ENCODE data around the gene ACRBP.

The ACRBP gene

DNA sequence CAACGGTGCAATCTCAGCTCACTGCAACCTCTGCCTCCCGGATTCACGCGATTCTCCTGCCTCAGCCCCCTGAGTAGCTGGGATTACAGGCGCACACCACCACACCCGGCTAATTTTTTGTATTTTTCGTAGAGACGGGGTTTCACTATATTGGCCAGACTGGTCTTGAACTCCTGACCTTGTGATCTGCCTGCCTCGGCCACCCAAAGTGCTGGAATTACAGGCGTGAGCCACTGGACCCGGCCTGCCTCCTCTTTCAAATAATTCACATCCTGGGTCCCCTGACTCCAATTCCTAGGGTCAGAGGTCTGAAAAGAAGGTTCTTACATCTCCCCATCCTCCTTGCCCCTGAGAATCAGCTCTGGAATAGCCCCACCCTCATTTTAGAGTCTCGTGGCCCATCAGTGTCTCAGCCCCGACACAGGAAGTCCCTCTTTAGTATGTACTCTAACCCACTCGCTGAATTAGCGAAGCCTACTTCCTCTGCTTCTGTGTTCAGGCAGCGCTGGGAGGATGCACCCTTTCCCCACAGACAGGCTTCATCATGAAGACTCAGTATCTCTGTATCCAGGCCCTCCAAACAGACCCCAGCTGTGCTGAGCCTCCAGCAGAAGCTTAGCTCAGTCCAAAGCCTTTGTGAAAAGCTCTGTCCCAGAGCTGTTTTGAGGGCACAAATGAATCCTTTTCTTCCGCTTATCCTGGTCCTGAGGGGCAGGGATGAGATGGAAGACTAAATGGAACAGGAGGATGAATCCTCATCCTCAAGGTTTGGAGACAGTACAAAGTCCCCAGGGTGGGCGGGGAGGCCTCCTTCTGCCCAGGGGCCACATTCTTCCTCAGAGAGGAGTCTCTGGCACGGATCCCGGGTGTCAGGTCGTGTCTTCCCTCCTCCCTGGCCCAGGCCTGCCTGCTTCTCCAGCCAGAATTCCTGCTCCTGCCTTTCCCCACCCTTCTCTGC is 14.9 kb downstream of the ACRBP start:
- 81% methylated on average over 21 of the region's 21 CpGs for WGBS
- Histone ChIP-seq H3K9ac (ENCODE audit: low read depth, low read length) (no peak overlapping the region), H3K27ac (ENCODE audit: low read depth, low read length) (no peak overlapping the region), H3K27me3 (ENCODE audit: insufficient read depth, low read length) (no peaks in the 10 kb centered on the region), H3K4me3 (ENCODE audit: low read length) (no peak overlapping the region), H3K4me1 (ENCODE audit: insufficient read depth, low read length) (peaks cover 7% of the 10 kb centered on the region; the same call in 1 of the 2 replicates), H3K9me3 (ENCODE audit: insufficient read depth, low read depth, low read length) (no peaks in the 10 kb centered on the region), H3K36me3 (ENCODE audit: insufficient read depth, low read length) (no peaks in the 10 kb centered on the region)

GRCh38 chr12:6631549-6631961 is 15.7 kb downstream of the ACRBP start:
- H3K27ac ChIP-seq (ENCODE audit: low read depth, low read length) = no peak overlapping the region
- 93% methylated on average over 2 of the region's 3 CpGs for WGBS
- no peaks in the 10 kb centered on the region for H3K36me3 ChIP-seq (ENCODE audit: insufficient read depth, low read length)
- no peak overlapping the region for H3K9ac ChIP-seq (ENCODE audit: low read depth, low read length)
- H3K4me3 ChIP-seq (ENCODE audit: low read length) = no peak overlapping the region
- no peaks in the 10 kb centered on the region for H3K9me3 ChIP-seq (ENCODE audit: insufficient read depth, low read depth, low read length)
- H3K4me1 ChIP-seq (ENCODE audit: insufficient read depth, low read length) = peaks cover 7% of the 10 kb centered on the region; the same call in 1 of the 2 replicates
- H3K27me3 ChIP-seq (ENCODE audit: insufficient read depth, low read length) = no peaks in the 10 kb centered on the region

- Histone ChIP-seq H3K9ac (ENCODE audit: low read depth, low read length) (no peak overlapping the region; the same call in 1 of the 2 replicates), H3K36me3 (ENCODE audit: insufficient read depth, low read length) (no peaks in the 10 kb centered on the region), H3K9me3 (ENCODE audit: insufficient read depth, low read depth, low read length) (no peaks in the 10 kb centered on the region), H3K4me3 (ENCODE audit: low read length) (no peak overlapping the region), H3K4me1 (ENCODE audit: insufficient read depth, low read length) (peaks cover 5% of the 10 kb centered on the region; the same call in 1 of the 2 replicates), H3K27me3 (ENCODE audit: insufficient read depth, low read length) (no peaks in the 10 kb centered on the region), H3K27ac (ENCODE audit: low read depth, low read length) (no peak overlapping the region)
- WGBS = 77% methylated on average over 5 of the region's 5 CpGs
Measured at GRCh38 chr12:6630736-6631135, 16.5 kb downstream of the ACRBP start.

GRCh38 chr12:6627616-6628015 is 19.6 kb downstream of the ACRBP start:
- no peak overlapping the region for H3K4me3 ChIP-seq (ENCODE audit: low read length)
- 65% methylated on average over 7 of the region's 7 CpGs for WGBS
- no peak overlapping the region for H3K27ac ChIP-seq (ENCODE audit: low read depth, low read length)
- no peaks in the 10 kb centered on the region for H3K36me3 ChIP-seq (ENCODE audit: insufficient read depth, low read length)
- no peaks in the 10 kb centered on the region for H3K27me3 ChIP-seq (ENCODE audit: insufficient read depth, low read length)
- no peaks in the 10 kb centered on the region for H3K9me3 ChIP-seq (ENCODE audit: insufficient read depth, low read depth, low read length)
- peaks cover 3% of the 10 kb centered on the region; the same call in 1 of the 2 replicates for H3K4me1 ChIP-seq (ENCODE audit: insufficient read depth, low read length)
- H3K9ac ChIP-seq (ENCODE audit: low read depth, low read length) = no peak overlapping the region

GRCh38 chr12:6626654-6627283 is 20.5 kb downstream of the ACRBP start:
- Histone ChIP-seq H3K4me1 (ENCODE audit: insufficient read depth, low read length) (no peaks in the 10 kb centered on the region), H3K27ac (ENCODE audit: low read depth, low read length) (no peak overlapping the region), H3K9ac (ENCODE audit: low read depth, low read length) (no peak overlapping the region), H3K9me3 (ENCODE audit: insufficient read depth, low read depth, low read length) (no peaks in the 10 kb centered on the region), H3K36me3 (ENCODE audit: insufficient read depth, low read length) (no peaks in the 10 kb centered on the region), H3K27me3 (ENCODE audit: insufficient read depth, low read length) (no peaks in the 10 kb centered on the region), H3K4me3 (ENCODE audit: low read length) (no peak overlapping the region)
- WGBS = 95% methylated on average over 8 of the region's 8 CpGs

DNA sequence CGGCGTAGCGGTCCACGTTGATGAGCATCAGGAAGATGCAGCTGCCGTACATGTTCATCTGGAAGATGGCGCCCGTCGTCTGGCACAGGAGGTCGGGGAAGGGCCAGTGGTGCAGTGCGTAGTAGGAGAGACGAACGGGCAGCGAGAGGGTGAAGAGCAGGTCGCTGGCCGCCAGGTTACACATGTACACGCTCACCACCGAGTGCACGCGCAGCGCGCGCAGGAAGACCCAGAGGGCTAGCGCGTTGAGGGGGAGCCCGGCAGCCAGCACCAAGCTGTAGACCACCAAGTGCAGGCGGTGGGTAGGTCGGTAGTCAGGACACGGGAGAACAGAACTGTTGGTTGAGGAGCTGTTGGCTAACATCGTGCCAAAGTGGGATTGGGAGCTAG is 26.4 kb downstream of the ACRBP start:
- no peak overlapping the region for H3K27ac ChIP-seq (ENCODE audit: low read depth, low read length)
- no peak overlapping the region for H3K9ac ChIP-seq (ENCODE audit: low read depth, low read length)
- no peak overlapping the region for H3K4me3 ChIP-seq (ENCODE audit: low read length)
- H3K36me3 ChIP-seq (ENCODE audit: insufficient read depth, low read length) = no peaks in the 10 kb centered on the region
- no peaks in the 10 kb centered on the region for H3K9me3 ChIP-seq (ENCODE audit: insufficient read depth, low read depth, low read length)
- WGBS = 95% methylated on average over 29 of the region's 29 CpGs
- no peaks in the 10 kb centered on the region for H3K4me1 ChIP-seq (ENCODE audit: insufficient read depth, low read length)
- peaks cover 23% of the 10 kb centered on the region for H3K27me3 ChIP-seq (ENCODE audit: insufficient read depth, low read length)

DNA sequence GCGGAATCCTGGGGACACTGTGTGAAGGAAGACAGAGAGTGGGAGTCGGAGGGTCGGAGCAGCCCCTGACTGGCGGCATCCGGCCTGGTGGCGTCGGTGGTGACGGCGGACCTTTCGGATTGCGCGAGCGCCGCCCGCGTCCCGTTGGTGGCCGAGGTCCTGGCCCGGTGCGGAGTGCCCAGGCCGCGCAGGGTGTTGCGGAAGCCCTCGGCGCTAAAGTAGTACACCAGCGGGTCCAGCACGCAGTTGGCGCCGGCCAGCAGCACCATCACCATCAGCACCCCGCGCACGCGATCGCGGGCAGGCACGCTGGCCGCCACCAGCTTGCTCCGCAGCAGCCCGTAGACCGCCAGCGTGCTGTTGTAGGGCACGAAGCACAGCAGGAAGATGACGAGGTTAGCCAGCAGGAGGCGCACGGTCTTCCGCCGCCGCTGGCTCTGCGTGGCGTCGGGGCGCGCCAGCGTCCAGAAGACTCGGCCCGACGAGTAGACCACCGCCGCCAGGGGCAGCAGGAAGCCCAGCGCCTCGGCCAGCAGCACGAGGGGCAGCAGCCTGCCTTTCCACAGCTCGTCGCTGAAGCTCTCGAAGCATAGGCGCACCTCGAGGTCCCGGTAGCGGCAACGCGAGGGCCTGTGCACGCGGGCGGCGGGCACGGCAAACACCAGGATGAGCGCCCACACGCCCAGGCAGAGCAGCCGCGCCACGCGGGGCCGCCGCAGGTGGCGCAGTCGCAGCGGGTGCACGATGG is 26.9 kb downstream of the ACRBP start:
- H3K9ac ChIP-seq (ENCODE audit: low read depth, low read length) = peak overlapping the region; percentile 34; the same call in 1 of the 2 replicates
- no peak overlapping the region for H3K27ac ChIP-seq (ENCODE audit: low read depth, low read length)
- H3K4me1 ChIP-seq (ENCODE audit: insufficient read depth, low read length) = no peaks in the 10 kb centered on the region
- no peaks in the 10 kb centered on the region for H3K36me3 ChIP-seq (ENCODE audit: insufficient read depth, low read length)
- 58% methylated on average over 88 of the region's 88 CpGs for WGBS
- H3K27me3 ChIP-seq (ENCODE audit: insufficient read depth, low read length) = peaks cover 23% of the 10 kb centered on the region
- peak overlapping the region; percentile 20; the same call in 1 of the 2 replicates for H3K4me3 ChIP-seq (ENCODE audit: low read length)
- H3K9me3 ChIP-seq (ENCODE audit: insufficient read depth, low read depth, low read length) = no peaks in the 10 kb centered on the region

DNA sequence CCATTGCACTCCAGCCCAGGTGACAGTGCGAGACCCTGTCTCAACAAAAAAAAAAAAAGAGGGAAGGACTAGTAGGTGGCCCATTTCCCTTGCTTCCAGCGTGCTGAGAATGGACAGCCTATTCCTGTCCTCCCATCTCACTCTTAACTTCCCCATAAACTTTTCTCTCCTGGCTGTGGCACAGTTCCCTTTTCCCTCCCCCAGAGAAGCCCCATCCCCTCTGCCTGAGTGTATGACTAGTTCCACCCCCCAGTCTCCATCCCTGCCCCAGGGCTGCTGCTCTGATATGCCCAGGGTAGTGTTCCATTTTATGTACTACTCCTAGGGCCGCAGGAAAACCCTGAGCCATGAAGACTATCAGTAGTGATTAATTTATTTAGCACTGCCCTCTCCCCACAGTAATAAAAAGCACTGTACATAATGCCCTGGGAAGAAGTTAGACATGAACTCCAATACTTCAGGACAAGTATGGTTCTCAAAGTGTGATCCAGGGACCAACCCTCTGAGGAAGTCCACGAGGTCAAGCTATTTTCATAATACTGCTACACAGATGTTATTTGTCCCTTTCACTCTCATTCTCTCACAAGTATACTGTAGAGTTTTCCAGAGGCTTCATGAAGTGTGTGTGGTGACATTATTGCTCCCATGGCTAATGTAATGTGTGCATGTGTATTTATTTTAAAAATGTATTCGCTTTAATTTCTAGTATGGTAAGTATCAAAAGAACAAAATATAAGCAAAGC is 28.6 kb downstream of the ACRBP start:
- Histone ChIP-seq H3K9ac (ENCODE audit: low read depth, low read length) (no peak overlapping the region), H3K27me3 (ENCODE audit: insufficient read depth, low read length) (peaks cover 23% of the 10 kb centered on the region), H3K4me3 (ENCODE audit: low read length) (no peak overlapping the region), H3K4me1 (ENCODE audit: insufficient read depth, low read length) (peaks cover 6% of the 10 kb centered on the region), H3K27ac (ENCODE audit: low read depth, low read length) (no peak overlapping the region), H3K36me3 (ENCODE audit: insufficient read depth, low read length) (no peaks in the 10 kb centered on the region), H3K9me3 (ENCODE audit: insufficient read depth, low read depth, low read length) (no peaks in the 10 kb centered on the region)
- WGBS = 91% methylated on average over 4 of the region's 5 CpGs

- 80% methylated on average over 3 of the region's 3 CpGs for WGBS
- H3K4me1 ChIP-seq (ENCODE audit: insufficient read depth, low read length) = peaks cover 30% of the 10 kb centered on the region
- H3K4me3 ChIP-seq (ENCODE audit: low read length) = no peak overlapping the region
- no peaks in the 10 kb centered on the region for H3K36me3 ChIP-seq (ENCODE audit: insufficient read depth, low read length)
- no peak overlapping the region for H3K27ac ChIP-seq (ENCODE audit: low read depth, low read length)
- H3K9ac ChIP-seq (ENCODE audit: low read depth, low read length) = no peak overlapping the region
- H3K27me3 ChIP-seq (ENCODE audit: insufficient read depth, low read length) = peaks cover 15% of the 10 kb centered on the region
- H3K9me3 ChIP-seq (ENCODE audit: insufficient read depth, low read depth, low read length) = no peaks in the 10 kb centered on the region
Measured at GRCh38 chr12:6615802-6616201, 31.4 kb downstream of the ACRBP start.

- H3K4me1 ChIP-seq (ENCODE audit: insufficient read depth, low read length) = peaks cover 32% of the 10 kb centered on the region
- 0 out of 2 replicates have a peak overlapping the region, but pooled peaks have one; percentile 5 for H3K4me3 ChIP-seq (ENCODE audit: low read length)
- WGBS = 66% methylated on average over 7 of the region's 7 CpGs
- H3K27me3 ChIP-seq (ENCODE audit: insufficient read depth, low read length) = peaks cover 6% of the 10 kb centered on the region
- H3K9me3 ChIP-seq (ENCODE audit: insufficient read depth, low read depth, low read length) = no peaks in the 10 kb centered on the region
- no peaks in the 10 kb centered on the region for H3K36me3 ChIP-seq (ENCODE audit: insufficient read depth, low read length)
- H3K9ac ChIP-seq (ENCODE audit: low read depth, low read length) = peak overlapping the region; percentile 43; the same call in 1 of the 2 replicates
- H3K27ac ChIP-seq (ENCODE audit: low read depth, low read length) = peak overlapping the region; percentile 72
Measured at GRCh38 chr12:6614513-6615172, 32.6 kb downstream of the ACRBP start.

Data from HUES64 (cell line).